KOPT-K1 (cell line): ENCODE measurements around the gene RBFOX1.

Experiments
- H3K27ac ChIP-seq: fragments of 200-600 bp; sonication (generic); 2 replicates; pipeline ENCODE4 v1.5.1; 2016; ENCODE audit warnings: antibody characterized with exemption, mild to moderate bottlenecking, low read depth, low read length; ENCODE audit not compliant: poor library complexity, severe bottlenecking
- H3K36me3 ChIP-seq: fragments of 200-600 bp; sonication (generic); 2 replicates; pipeline ENCODE4 v1.5.1; 2017; ENCODE audit warnings: antibody characterized with exemption, mild to moderate bottlenecking, low read length, moderate library complexity; ENCODE audit not compliant: insufficient read depth
- H3K9me3 ChIP-seq: fragments of 200-600 bp; sonication (generic); 2 replicates; pipeline ENCODE4 v1.5.1; 2017; ENCODE audit warnings: antibody characterized with exemption, low read length, mild to moderate bottlenecking; ENCODE audit not compliant: insufficient read depth, poor library complexity, severe bottlenecking

The RBFOX1 gene

DNA sequence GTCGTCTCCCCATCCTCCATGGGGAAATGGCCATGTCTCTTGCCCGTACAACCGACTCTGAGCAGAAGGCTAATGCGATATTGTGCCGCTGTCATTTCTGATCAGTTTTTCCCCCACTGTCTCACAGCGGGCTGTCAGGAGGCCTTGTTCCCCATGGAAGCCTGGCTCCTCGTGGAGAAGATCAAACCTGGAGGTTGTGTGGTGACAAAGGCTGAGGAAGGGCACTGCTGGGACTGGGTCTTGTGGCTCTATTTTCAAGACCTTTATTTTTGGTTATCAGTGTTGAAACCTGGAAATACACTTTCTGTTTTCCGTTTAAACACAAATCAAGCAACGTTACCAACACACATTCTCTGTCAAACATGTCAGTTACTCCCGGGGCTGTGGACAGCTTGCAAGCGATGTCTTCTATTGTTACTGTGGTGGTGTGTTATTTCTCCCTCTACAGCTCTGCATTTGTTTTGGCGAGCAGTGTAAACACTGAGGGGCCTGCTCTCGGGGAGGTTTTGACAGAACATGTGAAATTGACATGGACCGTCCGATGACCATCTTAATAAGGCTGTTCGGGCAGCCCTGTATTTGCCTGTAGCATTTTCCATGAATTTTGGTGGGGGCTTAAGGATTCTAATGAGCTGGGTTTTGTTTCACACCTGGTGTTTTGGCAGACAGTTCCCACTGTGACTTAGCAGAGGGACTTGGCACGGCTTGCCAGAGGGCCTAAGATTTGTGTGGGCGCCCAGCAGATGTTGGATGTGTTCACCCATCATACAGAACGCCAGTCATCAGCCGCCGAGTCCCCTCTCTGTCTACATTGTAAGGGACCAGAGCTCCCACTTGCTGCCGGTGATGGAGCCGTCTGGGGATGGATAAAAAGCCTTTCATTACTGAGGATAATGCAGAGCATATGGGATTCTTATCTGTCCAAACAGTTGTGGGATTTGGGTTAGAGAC, 12.5 kb downstream of the RBFOX1 start:
- Histone ChIP-seq H3K27ac (no peak overlapping the region), H3K36me3 (no peaks in the 10 kb centered on the region), H3K9me3 (no peaks in the 10 kb centered on the region)

DNA sequence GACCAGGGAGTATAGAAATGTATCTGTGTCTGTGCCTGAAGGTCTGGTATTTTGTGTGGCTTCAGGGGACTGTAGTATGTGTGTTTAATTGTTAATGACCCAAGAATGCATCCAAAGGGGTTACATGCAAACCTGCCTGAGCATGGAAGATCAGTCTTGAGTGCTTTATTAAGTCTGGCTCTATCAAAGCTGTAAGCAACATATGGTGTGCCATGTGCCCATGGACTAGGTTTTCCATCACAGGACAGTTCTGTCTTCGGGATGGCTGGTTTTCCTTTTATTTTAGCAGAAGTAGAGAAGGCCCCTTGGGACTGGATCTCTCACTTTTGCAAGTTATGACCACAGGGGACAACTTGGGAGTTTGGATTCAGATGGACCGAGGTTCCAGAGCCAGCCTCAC, 18.2 kb downstream of the RBFOX1 start:
- Histone ChIP-seq H3K9me3 (no peaks in the 10 kb centered on the region), H3K27ac (no peak overlapping the region), H3K36me3 (no peaks in the 10 kb centered on the region)

DNA sequence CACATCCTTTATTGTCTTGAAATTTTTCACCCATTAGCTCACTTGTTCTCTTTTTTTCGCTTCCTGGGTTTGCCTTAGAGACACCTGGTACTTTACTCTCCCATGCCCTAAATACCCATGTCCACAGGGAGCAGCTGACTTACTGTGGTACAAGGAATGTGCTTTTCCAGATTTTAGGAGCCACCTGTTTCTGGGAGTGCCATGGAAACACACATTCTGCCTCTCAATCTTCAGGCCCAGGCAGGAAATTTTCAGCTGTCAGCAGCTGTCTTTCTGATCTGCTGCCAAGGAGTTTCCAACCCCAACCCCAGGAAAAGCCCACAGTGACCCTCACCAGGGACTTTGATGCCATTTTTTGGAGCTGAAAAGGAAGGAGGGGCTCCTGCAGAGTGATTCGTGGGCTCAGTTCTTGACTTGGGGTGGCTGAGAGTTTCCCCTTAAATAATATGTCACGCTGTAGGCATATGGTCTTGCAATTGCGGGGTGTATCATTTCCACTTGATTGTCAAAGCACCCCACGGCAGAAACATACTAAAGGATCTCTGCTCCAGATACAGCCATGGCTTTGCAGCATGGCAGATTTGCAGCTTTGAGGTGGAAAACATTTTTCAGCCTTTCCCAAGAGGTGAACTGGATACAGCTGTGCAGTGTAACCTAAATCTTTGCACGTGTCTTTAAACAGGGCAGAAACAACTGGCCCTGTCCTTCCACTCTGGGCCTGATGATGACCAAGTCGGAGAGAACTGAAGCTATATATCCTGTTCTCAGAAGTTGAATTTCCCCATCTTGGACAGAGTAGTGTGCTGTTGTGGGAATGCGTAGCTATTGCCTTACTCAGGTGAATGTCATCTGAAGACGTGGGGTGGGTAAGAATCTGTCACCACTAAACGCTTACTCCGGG, 19.2 kb downstream of the RBFOX1 start:
- Histone ChIP-seq H3K27ac (no peak overlapping the region), H3K36me3 (no peaks in the 10 kb centered on the region), H3K9me3 (no peaks in the 10 kb centered on the region)

DNA sequence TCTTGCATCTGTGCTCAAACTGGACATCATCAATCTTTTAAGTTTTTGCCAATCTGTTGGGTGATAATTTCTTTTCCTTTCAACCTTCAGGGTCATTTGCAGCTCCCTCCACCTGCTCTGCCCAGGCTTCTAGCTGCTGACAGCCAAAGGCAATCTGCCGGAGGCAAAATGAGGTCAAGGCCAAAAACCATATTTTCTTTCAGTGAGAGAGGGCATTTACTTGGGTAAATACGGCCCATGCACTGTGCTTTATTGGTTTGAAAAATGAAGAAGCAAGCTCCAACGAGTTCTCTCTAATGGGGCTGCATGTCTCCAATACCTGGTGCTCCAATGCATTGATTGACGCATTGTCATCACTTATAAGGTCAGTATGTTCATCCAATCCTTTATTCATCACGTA, 23.1 kb downstream of the RBFOX1 start:
- H3K27ac ChIP-seq, result no peak overlapping the region
- no peaks in the 10 kb centered on the region for H3K36me3 ChIP-seq
- H3K9me3 ChIP-seq, result no peaks in the 10 kb centered on the region

DNA sequence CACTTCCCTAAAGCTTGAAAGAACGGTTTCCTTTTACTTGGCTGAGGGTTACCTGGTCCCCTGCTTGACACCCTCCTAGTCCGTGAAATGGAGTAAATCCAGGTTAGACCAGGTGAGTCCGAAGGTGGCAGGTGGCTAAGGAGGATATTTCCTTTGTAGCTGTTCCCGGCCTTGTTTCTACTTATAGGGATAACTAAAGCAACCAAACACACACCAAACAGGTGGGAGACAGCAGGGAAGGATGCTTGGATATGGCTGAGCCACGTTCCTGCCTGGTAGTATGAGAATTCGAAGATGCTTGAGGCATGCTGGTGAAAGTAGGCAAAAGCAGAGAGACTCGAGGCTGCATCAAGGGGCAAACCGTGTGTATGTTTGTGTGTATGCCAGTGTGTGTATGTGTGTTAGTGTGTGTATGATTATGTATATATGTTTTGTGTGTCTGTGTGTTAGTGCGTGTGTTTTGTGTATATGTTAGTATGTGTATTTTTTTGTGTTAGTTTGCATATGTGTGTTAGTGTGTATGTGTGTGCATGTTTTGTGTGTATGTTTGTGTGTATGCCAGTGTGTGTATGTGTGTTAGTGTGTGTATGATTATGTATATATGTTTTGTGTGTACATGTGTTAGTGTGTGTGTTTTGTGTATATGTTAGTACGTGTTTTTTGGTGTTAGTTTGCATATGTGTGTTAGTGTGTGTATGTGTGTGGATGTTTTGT, 28.9 kb downstream of the RBFOX1 start:
- Histone ChIP-seq H3K36me3 (no peaks in the 10 kb centered on the region), H3K9me3 (no peaks in the 10 kb centered on the region), H3K27ac (no peak overlapping the region)

DNA sequence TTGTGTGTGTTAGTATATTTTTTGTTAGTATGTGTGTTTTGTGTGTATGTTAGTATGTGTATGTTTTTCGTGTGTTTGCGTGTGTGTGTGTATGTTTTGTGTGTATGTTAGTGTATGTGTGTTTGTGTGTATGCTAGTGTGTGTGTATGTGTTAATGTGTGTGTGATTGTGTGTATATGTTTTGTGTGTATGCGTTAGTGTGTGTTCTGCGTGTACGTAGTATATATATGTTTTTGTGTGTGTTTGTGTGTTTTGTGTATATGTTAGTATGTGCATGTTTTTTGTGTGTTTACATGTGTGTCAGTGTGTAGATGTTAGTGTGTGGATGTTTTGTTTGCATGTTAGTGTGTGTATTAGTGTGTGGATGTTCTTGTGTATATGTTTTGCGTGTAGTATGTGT, 29.6 kb downstream of the RBFOX1 start:
- no peaks in the 10 kb centered on the region for H3K36me3 ChIP-seq
- H3K27ac ChIP-seq, result no peak overlapping the region
- no peaks in the 10 kb centered on the region for H3K9me3 ChIP-seq

DNA sequence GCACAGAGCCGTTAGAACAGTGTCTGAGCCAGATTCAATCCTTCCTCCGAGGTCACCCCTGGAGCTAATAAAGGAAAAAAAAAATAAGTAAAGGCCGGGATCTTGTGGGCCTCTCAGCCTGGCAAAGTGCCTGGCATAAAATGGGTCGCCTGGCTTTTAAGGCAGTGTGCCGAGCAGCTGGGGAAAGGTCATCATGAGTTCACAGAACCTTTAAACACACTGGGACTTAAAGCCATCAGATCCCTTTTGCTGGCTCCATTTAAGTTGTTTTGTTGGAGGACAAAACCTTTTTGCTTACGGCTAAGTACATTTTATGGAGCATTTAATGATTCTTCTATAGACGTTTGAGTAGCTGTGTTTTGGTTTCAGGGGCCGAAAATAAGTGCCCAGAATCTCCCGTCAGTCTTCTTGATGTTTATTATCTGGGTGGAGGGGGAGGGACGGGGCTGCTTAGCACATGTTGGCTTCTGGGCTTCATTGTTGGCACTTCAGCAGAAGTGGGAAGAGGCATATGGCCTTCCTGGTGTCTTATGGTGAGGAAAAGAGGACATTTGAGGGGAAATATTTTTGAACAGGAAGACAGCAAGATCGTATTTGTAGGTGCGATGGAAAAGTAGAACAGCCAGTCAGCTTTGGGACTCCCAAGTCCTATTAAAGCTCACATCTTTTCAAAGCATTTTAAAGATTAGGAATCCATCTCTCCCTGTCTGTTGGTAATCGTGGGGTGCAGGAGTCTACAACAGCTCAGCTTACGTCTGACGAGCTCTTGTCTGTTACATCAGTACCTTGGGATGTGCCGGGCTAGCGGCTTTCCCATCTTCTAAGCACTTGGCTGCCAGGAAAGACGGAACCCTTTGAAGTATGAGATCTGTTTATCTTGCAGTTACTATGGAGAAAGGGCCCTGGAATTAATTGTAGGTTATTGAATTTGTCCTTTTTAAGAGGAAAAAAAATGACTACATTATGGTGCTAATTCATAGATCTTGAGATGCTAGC, 31.1 kb downstream of the RBFOX1 start:
- Histone ChIP-seq H3K9me3 (no peaks in the 10 kb centered on the region), H3K27ac (no peak overlapping the region)

DNA sequence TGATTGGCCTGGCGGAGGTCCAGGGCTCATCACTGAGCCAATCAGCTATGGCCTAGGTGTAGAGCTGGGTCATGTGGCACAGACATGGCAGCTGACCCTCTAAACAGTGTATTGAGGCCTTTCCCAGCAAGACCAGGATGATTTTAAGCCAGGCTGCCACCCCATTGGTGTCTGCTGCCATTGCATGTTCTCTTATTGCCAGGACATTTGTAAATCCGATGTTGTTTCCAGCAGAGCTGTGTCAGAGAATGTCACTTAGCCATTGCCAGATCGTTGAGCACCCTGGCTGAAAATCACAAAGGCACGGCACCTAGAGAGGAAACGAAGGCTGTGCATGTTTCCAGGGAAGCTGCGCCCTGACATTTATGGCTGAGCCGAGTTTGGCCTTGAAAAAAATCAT, 33.4 kb downstream of the RBFOX1 start:
- no peaks in the 10 kb centered on the region for H3K9me3 ChIP-seq
- H3K36me3 ChIP-seq, result no peaks in the 10 kb centered on the region
- no peak overlapping the region for H3K27ac ChIP-seq

More for the DNA sequence above, 31.1 kb downstream of the RBFOX1 start:
- no peaks in the 10 kb centered on the region for H3K36me3 ChIP-seq

DNA sequence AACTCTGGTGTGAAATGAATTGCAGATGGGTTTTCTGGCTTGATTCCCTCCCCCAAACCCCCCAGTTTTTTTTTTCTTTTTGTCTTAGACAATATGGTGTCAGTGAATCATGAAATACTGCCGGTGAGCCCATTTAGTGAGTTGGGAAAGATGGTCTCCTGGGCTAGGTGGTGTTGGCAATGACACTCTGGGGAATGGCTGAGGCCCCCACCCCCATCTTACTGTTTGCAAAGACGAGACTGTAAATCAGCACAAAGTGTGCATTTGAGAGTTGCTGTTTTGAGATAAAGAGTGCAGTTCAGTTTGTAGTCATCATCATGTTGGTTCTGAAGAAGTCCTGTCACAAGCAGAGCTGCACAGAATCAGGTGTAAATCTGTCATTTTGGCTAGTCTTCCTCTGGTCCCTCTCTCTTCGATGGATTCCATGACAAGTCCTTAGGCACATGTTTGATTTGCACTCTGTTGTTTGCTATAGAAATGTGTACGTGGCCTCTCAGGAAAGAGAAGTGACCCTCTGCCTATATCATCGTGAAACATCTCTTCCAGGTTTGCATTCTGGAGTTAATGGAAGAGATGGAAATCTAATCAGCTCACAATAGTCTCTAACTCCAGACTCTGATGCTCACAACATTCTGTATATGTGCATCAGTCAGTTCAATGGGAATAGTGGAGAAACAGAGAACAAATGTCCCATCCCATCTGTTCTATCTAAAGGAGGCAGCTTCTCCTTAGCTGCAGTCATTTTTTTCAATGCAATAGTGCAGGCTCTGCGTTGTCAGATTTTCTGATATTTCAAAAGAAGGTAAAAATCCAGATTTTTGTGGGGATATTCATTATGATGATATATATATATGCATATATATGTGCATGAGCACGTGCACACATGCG, 34.6 kb downstream of the RBFOX1 start:
- H3K27ac ChIP-seq, result no peak overlapping the region

DNA sequence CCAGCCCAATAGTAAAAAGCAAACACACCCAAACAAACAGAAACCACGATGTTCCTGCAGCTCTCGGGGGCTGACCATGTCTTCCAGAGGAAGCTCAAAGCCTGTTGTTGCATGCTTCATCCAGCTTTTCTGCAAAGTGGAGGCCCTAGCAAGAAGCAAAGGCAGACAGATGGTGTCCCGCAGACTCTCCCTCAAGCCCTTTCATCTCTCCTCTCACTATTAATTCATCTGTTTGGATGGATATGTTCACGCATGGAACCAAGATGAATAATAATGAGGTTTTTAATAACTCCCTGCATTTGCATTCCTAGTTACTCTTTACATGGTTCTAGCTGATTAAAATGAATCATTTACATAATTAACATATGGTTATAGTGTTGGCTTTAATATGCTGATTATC, 36.6 kb downstream of the RBFOX1 start:
- H3K9me3 ChIP-seq, result no peaks in the 10 kb centered on the region
- H3K36me3 ChIP-seq, result no peaks in the 10 kb centered on the region
- no peak overlapping the region for H3K27ac ChIP-seq

More for the DNA sequence above, 34.6 kb downstream of the RBFOX1 start:
- Histone ChIP-seq H3K9me3 (no peaks in the 10 kb centered on the region), H3K36me3 (no peaks in the 10 kb centered on the region)

DNA sequence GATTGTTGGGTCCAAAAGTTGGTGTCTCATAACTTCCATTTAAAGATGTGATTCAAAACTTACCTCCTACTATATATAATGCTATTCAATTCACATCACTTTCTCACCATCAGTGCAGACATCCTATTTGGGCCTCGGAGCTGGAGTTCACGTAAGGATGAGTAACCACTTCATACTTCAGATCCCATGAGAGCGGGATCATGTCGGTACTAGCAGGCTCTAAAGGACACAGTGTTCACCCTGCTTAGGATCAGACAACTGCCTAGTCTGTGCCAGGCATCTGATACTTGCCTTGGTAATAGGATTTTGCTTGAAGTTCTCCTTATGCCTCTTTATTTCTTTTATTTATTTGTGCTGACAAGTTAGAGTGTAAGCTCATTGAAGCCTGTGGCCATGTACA, 39.5 kb downstream of the RBFOX1 start:
- no peak overlapping the region for H3K27ac ChIP-seq
- H3K36me3 ChIP-seq, result no peaks in the 10 kb centered on the region
- H3K9me3 ChIP-seq, result no peaks in the 10 kb centered on the region

DNA sequence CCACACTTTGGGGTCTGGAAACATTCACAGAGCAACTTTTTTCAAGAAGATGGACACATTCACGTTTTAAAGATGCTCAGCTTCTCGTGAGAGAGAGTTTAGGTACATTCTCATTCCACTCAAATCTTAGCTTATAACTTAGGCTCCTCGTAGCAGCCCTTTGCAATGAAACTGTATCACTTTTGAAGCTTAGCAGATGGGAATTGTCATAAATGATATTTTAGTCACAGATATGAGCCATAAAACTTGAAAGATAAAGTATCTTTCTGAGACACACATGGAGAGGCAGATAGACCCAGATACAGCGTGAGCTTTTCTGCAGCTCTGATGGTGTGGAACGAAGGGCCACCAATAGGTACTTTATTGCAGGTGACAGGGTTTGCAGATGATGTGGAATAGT, 41.1 kb downstream of the RBFOX1 start:
- no peaks in the 10 kb centered on the region for H3K9me3 ChIP-seq
- H3K27ac ChIP-seq, result no peak overlapping the region
- no peaks in the 10 kb centered on the region for H3K36me3 ChIP-seq

DNA sequence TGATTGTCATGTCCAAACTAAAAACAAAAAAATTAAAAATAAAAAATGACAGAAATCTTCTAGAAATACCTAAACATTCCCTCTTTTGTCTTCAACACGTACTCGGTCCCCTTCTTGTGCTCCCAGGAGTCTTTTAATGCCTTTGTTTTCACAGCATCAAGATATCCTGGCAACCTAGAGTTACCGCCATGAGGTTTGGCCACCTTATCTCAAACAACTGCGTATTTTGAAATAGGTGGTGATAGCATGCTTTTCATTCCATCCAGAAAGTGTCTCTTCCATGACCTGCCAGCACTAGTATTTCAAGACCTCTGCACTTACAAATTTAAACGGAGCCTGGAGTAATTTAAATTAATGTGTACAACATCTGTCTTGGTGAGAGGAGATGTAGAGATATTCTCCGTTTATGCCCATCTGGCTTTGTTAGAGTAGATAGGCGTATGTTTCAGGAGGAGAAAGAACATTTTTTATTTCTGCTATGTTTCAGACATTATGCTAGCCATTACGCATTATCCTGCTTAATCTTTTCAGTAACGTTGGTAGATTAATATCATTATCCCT, 42.0 kb downstream of the RBFOX1 start:
- H3K27ac ChIP-seq, result no peak overlapping the region
- no peaks in the 10 kb centered on the region for H3K36me3 ChIP-seq
- no peaks in the 10 kb centered on the region for H3K9me3 ChIP-seq
